NCI-H1694 (cell line): ENCODE data around the gene GMDS.
A peak's percentile ranks its signal among the peaks of the same experiment; 100 is the strongest.

Experiments used
- DNase-seq: peaks from one replicate; lab custom pipeline; 2025; lab: John Stamatoyannopoulos, UW

The GMDS gene

DNA sequence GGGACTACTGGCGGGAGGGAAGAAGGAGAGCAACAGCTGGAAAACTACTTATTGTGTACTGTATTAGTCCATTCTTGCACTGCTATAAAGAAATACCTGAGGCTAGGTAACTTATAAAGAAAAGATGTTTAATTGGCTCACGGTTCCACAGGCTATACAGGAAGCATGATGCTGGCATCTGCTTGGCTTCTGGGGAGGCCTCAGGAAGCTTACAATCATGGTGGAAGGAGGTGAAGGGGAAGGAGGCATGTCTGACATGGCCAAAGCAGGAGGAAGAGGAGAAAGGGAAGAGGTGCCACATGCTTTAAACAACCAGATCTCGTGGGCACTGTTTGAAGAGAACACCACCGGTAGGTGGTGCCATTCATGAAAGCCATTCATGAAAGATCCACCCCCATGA, 67.3 kb downstream of the GMDS start:
- DNase-seq: no peak

DNA sequence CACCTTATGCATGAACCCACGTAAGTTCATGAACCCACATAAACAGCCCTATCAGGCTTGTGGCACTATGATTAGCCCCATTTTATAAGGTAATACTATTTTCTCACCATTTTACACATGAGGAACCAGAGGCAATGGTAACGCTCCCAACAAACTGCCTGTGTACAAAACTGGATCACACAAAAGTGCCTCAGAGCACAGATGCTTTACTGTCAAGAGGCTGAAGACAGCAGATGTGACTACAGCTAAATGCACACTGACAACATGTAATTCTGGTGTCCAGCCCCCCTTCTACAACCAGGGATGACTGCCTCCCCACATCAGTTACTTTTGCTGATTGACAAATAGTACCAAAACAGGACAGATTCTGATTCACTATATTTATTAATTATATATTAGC, 69.6 kb downstream of the GMDS start:
- DNase-seq: no peak

DNA sequence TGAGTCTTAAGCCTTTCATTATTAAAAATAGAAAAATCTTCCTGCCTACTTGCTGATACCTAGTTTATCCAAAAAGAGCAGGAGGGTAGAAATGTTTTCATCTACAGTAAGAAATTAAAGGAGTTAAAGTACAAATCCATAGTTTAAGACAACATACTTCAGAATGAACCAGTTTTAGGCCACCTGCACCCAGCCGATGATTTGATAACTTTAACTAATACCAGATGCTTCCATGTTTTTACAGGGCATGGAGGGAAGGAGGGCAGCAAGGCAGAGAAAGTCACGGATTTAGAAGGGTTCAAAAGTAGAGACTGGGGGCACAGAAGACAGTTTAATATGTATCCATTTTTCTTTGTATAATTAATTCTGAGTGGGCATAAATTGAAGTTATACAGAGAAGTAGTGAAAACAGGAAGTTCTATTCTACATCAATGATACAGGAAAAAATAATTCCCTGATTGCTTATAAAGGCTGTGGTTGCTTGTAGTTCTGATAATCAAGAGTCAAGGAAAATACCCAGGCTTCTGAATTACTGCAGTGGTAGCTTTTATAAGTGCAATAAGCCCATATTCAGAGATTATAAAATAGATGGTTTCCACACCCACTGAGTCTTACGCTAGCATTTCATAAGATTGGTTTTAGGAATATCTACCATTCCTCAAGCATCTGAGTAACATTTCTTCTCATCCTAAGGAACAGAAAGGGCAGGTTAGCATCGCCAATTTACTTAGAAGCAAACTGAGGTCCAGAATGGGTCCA, 72.0 kb downstream of the GMDS start:
- no peak for DNase-seq

DNA sequence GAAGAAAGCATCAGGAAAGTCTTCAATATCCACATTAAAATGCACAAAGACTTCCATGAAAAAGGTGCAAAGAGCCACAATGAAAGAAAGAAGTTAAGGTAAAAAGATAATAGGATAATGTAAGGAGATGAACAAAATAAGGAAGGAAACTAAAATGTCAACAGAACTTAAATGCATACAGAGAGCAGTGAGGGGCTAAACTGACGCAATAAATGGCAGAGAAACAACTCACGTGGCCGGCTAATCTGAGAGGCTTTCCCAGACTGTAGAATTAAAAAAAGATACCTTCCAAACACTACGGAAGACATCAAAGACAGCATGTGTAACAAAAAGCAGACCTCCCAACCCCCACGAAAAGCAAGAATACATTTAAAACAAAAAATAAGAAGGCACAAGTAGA, 73.7 kb downstream of the GMDS start:
- DNase-seq: no peak

DNA sequence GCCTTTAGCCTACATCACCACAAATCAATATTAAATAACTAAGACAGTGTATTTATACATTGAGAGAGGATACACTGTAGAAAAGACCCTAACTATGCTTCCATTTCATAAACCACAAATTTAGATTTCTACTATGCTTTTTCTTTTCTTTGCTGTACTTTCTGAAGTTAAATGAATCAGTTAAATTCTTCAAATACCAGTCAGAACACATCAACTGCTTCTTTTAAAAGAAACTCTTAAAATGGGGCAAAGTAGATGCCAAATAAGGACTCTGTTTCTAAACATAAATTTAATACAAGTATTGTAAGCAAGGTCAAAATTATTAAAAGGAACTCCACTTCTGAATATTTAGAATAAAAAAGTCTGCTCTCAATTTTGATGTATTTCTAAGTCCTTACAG, 76.9 kb downstream of the GMDS start:
- no peak for DNase-seq

DNA sequence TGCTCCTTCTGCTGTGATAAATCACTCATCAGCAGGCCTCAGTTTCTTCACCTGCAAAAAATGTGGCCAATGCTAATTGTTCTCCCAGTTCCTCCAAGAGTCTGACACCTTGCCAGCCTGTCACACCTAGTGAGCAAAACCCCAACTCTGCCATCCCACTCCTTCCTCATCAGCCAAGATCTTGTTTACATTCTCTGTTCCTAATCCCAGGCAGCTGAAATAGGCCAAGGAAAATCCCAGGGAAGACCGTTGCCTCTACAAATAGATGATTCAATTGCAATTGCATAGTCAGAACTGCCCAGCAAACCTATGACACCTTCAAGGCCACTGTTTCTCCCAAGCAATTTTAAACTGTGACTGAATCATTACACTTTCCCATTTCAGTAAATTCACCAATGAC, 78.7 kb downstream of the GMDS start:
- DNase-seq: no peak

DNA sequence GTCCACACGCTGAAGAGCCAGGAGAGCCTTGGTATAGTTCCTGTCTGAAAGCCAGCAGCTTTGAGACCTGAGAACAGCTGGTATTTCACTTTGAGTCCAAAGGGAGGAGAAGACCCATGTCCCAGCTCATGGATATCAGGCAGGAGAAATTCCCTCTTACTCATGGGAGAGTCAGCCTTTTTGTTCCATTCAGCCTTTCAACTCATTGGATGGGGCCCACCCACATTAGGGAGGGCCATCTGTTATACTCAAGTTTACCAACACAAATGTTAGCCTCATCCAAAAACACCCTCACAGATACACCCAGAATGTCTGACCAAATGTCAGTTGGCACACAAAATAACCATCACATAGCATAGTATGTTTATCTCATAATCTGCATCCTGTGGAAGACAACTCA, 80.1 kb downstream of the GMDS start:
- DNase-seq: peak; percentile 27

DNA sequence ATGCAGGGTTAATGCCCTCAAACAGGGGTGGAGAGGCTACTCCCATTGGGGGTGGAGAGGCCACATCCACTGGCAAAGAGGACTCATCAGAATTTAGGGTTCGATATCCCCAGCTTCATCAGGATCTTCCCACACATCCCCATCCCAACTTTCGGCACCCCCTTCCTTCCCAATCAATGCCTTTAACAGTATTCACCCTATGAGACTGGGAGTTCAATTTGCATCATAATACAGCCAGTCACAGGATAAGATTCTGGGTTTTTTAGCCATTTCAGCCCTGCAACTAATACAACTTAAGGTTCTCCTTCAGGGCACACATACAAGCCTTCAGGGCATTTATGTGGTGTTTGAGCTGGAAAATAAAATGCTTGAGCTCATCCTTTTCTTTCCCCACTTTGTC, 80.9 kb downstream of the GMDS start:
- DNase-seq: no peak

DNA sequence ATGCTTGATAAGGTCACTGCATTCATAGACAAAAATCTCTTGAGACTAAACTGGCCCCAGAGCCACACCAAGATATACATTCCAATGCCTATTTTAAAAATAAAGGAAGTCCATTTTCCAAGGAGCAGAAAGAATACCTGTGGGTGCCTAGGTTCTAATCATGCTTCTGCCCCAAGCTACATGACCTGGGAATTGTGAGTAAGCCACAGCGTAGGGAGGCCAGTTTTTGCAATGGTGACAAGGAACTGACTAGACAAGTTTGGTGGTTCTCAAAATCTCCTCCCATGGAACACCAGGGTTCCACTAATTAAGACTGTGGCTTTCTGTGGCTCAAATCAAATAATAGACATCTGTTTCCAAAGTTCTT, 83.3 kb downstream of the GMDS start:
- DNase-seq: no peak

DNA sequence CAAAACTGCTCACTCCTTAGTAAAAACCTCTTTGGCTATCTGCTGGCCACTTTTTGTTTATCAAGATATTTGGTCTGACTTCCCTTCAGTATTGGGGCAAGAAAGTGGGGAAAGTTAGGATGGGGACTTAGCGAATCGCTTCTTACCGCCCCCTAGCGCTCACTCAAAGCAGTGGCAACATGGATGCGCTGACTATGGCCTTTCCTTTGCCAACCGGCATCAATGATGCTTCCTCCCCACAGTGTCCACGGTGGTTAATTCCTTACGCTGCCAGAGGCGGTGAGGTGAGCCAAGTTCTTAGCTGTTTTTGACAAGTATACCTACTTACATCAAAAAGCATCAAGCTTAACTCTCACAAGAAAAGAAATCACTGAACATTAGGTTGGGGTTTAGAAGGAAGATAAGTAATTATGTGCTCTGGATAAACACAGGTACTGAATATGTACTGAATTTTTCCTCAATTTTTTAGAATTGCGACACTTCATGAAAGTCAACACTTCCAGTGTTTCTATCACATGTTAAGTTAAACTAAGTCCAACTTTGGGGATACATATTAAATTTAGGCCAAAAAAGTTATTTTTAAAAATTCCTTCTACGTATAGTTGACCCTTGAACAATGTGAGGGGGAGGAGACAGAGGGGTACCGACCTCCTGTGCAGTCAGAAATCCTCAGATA, 86.7 kb downstream of the GMDS start:
- DNase-seq: no peak

DNA sequence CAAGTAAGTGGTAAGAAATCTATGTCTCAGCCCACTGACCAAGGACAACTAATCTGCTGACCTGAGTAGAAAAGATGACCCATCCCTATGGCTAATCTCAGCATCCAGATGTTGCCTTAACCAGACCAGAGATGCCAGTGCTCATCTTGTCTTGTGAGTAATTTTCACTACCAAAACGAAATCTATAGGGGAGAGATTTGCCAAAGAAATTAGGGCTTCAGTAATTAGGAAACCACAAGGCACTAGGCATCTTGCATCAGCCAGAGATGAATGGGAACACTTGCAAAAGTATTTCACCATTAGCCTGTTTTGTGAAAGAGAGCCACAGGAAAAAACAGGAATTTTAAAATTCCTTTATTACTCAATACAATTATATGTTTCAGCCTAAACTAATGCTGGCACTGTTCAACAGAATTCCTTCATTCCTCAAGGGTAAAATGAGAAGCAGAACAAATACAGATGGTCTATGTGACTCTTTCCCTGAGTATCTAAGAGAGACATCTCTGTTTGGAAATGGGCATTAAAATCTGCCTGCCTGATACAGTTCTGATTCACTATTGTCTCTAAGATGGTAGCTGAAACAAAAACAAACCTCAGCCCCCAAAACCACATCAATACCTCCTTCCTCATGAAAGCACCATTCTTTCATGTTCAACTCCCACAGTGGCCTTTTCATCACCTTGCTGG, 87.8 kb downstream of the GMDS start:
- no peak for DNase-seq

DNA sequence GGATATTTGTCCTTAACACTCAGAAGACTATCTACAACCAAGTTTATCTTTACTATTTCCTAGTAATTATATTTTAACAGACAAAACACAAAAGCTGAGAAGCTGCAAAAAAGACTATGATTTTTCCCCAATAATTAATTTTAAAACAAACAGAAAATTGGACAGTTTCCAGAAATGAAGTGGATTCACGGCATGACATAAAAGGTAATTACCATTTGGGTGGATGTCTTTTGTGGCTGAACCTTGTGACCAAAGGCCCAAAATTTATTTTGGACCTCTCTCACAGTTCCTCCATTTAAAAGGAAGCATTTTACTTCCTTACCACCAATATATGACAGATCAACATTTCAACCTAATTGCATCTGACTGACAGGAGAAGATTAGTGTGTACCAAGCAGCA, 90.2 kb downstream of the GMDS start:
- DNase-seq: no peak

DNA sequence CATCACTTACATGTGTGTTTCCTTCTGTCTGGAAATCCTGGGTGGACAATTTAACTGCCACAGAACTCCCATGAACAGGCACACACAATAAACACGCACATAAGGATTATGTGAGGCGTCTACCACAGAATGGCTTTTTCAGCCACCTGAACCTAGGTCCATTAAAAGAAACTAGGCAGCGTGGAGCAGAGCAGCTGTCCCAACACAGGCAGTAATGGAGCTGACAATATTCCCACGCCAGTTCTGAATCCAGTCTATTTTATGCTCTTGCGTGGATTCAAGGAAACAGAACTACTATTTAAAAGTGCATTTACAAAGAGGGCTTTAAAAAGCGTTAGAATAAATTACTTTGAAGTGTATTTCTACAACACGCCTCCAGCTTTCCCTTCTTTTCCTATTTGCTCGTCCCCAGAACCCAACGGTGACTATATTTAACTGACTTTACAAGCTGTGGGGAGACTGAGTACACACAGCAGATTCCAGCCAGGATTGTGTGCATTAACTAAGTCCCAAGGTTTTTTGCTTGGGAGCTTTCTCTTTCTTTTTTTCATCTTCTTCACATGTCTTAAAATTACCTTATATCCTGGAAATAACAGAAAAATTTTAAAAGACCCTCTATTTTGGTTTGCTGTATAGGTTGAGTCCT, 95.9 kb downstream of the GMDS start:
- DNase-seq: no peak

DNA sequence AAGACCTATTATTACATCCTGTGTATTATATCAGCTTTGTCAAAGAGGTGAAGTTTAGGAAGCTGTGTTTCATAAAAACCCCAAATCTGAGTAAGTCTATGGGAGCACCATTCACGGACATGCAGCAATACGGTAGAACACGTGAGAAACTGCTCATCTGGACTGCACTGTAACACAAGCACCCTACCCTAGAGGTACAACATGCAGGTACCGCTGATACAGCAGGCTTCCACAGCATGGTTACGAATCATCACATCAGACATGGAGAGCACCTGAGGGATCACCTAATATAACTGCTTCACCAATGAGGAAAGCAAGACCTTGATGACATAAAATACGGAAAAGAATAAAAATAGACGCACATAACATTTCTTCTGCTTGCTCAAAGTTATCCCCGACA, 96.7 kb downstream of the GMDS start:
- no peak for DNase-seq

DNA sequence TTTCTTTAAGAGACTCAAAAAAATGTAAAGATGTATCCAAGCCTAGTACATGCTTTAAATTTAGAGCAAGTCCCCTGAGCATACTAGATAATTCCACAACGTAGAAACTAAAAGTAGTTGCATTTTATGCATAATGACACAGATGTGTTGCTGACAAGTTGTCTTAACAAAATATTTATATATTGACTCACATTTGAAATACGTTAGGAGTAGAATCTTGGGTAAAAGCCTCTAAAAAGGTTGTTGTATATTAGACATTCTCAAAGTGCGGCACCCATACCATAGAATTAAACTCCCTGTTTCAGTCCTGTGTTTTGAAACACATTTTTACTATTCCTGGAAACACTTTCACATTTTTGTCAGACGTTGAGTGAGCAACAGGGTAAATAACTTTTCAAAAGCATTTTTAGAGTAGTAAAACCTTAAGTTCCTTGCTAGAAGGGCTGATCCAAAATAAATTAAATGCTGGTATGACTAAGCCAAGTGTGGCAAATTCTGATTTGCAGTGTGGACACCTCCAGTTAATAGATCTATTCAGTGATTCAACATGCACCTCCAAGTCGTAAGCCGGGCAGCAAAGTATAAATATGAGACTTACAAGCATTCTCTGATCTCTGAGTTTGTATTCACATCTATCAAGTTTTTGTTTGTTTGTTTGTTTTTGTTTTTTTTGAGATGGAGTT, 97.5 kb downstream of the GMDS start:
- DNase-seq: no peak

DNA sequence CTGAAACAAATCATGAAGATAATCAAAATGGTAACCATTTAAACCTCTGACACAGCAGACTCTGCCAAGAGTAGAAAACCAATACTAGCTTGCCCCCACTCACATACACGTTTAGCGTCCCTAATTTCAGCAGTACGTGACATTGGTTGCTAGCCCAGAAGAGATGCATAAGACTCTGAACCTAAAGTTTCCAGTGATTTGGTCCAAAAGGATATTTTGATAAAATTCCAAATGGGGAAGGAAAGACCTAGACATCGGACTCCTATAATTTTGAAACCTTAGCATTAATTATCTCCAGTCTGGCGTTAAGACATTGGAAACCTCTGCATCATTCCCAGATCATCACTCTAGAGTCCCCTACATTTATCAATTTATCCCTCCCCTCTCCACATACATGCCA, 98.1 kb downstream of the GMDS start:
- no peak for DNase-seq

DNA sequence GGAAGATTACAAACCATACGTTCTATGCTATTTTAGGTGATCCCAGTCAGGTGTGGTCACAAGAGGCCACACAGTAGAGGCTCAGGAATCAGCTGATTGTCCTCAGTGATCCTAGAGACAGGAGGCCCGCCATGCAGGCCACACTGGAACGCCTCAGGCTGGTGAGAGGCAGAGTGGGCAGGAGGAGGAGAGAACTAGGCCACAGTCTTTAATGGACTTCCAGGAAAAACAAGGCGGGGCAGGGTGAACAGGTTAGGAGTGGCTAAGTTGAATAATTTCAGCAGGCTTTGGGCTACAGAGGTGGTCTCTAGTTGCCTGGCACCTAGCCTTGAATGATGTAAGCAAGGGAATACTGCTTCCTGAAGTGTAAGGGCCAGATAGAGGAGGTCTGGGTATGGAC, 101.2 kb downstream of the GMDS start:
- DNase-seq: no peak

DNA sequence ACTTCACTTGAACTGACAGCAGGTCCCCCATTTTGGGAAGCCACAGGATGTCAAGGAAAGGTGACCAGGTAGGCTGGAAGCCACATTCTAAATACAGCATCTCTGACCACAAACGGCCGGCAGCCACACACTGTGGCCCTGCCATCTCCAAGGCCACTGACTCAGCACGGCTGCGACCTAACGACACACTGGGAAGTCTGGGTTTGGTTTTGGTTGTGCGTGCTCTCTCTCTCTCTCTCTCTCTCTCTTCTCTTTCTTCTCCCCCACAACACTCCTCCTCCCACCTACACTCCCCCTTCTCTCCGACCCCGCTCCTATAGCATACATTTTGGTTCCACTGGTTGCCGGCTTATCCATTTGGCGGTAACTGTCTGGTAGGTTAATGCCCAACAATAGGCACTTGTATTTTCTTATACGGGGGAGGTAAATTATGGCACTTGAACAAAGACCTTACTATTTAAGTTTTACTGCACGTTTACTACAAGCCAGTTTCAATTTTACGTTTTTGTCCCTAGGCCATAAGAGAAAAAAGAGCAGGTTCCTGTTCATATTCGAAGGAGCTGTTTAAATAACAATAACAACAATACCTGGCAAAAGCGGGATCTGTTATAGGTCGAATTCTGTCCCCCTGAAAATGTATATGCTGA, 103.6 kb downstream of the GMDS start:
- no peak for DNase-seq

DNA sequence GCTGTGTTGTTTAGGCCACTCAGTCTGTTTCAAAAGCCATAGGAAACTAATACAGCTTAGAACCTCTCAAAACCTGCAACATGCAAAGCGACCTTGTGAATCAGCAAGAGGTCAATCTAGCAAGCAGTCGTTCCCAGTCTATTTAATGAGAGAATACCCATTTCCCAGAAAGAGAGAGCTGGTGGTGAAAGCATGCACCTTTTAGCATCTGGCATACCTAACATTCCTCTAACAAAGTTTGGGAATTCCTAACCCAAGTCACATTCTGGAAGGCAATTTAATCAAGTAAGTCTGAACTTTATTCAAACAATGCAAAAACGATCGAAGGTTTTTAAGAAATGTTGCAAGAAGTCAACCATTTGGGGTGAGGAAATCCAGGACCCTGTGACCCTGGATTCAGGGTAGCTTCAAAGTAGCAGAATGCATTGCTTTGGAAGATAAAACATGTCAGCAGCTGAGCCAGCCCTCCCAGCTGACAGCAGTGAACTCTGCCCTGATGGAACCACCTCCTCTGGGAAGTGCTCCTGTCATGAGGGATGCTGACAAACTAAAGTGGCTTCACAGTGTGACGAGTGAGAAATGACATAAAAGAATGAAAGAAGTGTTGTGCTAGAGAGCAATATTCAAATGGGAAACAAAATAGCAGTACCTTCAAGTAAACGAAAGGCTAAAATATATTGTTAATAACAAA, 104.8 kb downstream of the GMDS start:
- no peak for DNase-seq

DNA sequence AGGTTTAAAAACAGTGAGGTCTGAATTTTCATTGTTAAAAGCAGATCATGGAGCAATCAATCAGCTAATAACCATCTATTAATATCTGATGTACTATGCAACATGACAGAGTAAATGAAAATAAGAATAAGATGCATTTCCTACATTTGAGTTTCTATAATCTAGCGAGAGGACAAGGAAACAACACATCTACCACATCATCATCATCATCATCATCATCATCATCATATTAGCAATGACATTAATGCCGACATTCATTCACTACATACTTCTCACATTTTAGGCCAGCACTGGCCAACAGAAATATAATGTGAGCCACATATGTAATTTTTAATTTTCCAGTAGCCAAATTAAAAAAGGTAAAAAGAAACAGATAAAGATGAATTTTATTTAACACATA, 110.0 kb downstream of the GMDS start:
- DNase-seq: no peak

DNA sequence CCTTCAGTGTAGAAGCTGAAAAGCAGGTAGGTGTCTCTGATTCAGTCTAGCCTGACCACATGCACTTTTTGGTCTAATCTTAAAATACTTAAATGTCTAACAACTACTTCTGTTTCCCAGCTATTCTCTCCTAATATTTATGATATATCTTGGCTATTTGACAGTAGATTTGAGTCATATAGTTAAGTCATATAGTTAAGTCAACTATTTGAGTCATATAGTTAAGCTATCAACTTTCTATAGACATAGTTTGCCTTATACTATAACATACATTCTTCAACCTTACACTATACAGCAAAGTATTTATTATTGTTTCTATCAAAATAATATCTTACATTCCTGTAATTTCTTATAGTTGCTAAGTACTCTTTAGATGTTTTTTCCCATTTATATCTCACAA, 110.9 kb downstream of the GMDS start:
- no peak for DNase-seq
